Measurements from ENCODE around the gene PLEKHH2. TPM values are rescaled to one million over a fixed set of nuclear protein-coding genes. Genes with fewer than 3 reads are reported as not detected.
A peak's percentile ranks its signal among the peaks of the same experiment; 100 is the strongest.

Gene PLEKHH2
- total and polyA plus RNA-seq, 2 of the 13 experiments (the other 11 are each of a cell fraction or from before 2014, with no cell fraction given), result 1.1 to 3.0 TPM

GRCh38 chr2:43634604-43635306 lies 2.3 kb upstream of the PLEKHH2 start (continued):
- TF ChIP-seq ZNF432 (CRISPR knock-in tag; IDR thresholded peaks at IDR 0.05; ENCODE audit: borderline replicate concordance), result no peak
- TF ChIP-seq RFX1 (IDR thresholded peaks at IDR 0.05), result no peak
- TF ChIP-seq, protein P1, sequence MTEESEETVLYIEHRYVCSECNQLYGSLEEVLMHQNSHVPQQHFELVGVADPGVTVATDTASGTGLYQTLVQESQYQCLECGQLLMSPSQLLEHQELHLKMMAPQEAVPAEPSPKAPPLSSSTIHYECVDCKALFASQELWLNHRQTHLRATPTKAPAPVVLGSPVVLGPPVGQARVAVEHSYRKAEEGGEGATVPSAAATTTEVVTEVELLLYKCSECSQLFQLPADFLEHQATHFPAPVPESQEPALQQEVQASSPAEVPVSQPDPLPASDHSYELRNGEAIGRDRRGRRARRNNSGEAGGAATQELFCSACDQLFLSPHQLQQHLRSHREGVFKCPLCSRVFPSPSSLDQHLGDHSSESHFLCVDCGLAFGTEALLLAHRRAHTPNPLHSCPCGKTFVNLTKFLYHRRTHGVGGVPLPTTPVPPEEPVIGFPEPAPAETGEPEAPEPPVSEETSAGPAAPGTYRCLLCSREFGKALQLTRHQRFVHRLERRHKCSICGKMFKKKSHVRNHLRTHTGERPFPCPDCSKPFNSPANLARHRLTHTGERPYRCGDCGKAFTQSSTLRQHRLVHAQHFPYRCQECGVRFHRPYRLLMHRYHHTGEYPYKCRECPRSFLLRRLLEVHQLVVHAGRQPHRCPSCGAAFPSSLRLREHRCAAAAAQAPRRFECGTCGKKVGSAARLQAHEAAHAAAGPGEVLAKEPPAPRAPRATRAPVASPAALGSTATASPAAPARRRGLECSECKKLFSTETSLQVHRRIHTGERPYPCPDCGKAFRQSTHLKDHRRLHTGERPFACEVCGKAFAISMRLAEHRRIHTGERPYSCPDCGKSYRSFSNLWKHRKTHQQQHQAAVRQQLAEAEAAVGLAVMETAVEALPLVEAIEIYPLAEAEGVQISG (CRISPR knock-in tag; IDR thresholded peaks at IDR 0.05), result no peak
- no peak for TF ChIP-seq ZNF619 (CRISPR knock-in tag; IDR thresholded peaks at IDR 0.05)
- no peak for TF ChIP-seq HMGXB4 (CRISPR knock-in tag; IDR thresholded peaks at IDR 0.05; ENCODE audit: borderline replicate concordance in 1 of 2, low read depth in 1 of 2)
- no peak for TF ChIP-seq ZFP41 (CRISPR knock-in tag; IDR thresholded peaks at IDR 0.05; ENCODE audit: borderline replicate concordance)
- TF ChIP-seq MNT (IDR thresholded peaks at IDR 0.05), result no peak
- TF ChIP-seq ZNF547 (CRISPR knock-in tag; IDR thresholded peaks at IDR 0.05), result no peak
- TF ChIP-seq ZKSCAN1 (IDR thresholded peaks at IDR 0.05; ENCODE audit: low read length), result no peak
- peak; percentile 86 for TF ChIP-seq HDAC2 (CRISPR knock-in tag; IDR thresholded peaks at IDR 0.05)
- TF ChIP-seq SETDB1 (CRISPR knock-in tag; IDR thresholded peaks at IDR 0.05; ENCODE audit: borderline replicate concordance), result no peak
- no peak for TF ChIP-seq SMAD9 (CRISPR knock-in tag; IDR thresholded peaks at IDR 0.05)
- TF ChIP-seq PRPF4 (IDR thresholded peaks at IDR 0.05; ENCODE audit: low read depth, low read length, poor library complexity, severe bottlenecking), result no peak
- no peak for TF ChIP-seq ISX (CRISPR knock-in tag; conservative IDR thresholded peaks at IDR 0.05)
- no peak for TF ChIP-seq ZNF605 (CRISPR knock-in tag; IDR thresholded peaks at IDR 0.05)
- TF ChIP-seq ZNF616 (CRISPR knock-in tag; IDR thresholded peaks at IDR 0.05; ENCODE audit: low read depth), result no peak
- no peak for TF ChIP-seq ONECUT2 (CRISPR knock-in tag; IDR thresholded peaks at IDR 0.05)
- TF ChIP-seq KAT8 (CRISPR knock-in tag; IDR thresholded peaks at IDR 0.05), result peak; percentile 53; the same call in 1 of the 2 replicates
- TF ChIP-seq MXD4 (CRISPR knock-in tag; IDR thresholded peaks at IDR 0.05), result 0 out of 2 replicates have a peak, but pooled peaks have one; percentile 40
- peak; percentile 75 for TF ChIP-seq ZSCAN9 (CRISPR knock-in tag; IDR thresholded peaks at IDR 0.05; ENCODE audit: borderline replicate concordance)
- no peak for TF ChIP-seq ZNF557 (CRISPR knock-in tag; IDR thresholded peaks at IDR 0.05)
- TF ChIP-seq PHF21A (CRISPR knock-in tag; IDR thresholded peaks at IDR 0.05), result no peak
- TF ChIP-seq HOXA9 (CRISPR knock-in tag; IDR thresholded peaks at IDR 0.05; ENCODE audit: borderline replicate concordance), result no peak
